Gastrocnemius medialis (tissue), 4 donors: ENCODE results near the gene CLHC1.

Experiments
- CTCF ChIP-seq, 5 experiments: fragments of 450-650 bp in 3 of 5; fragments of 200-600 bp in 2 of 5; sonication (generic) in 2 of 5; IDR thresholded peaks in 4 of 5; conservative IDR thresholded peaks in 1 of 5; 1 replicate in 4 of 5; 2 replicates in 1 of 5; pipeline ENCODE4 v1.5.1; 2016 to 2019; ENCODE audit warnings: antibody characterized with exemption in 5 of 5, mild to moderate bottlenecking in 3 of 5, moderate library complexity in 3 of 5
- POLR2A ChIP-seq, 2 donors: fragments of 450-650 bp; IDR thresholded peaks; one replicate each; pipeline ENCODE4 v1.6.1; 2017; ENCODE audit warnings: antibody characterized with exemption in 2 of 2, mild to moderate bottlenecking in 2 of 2, moderate library complexity in 2 of 2

GRCh38 chr2:55252832-55253231, 20.7 kb upstream of the CLHC1 start:
- TF ChIP-seq CTCF (IDR thresholded peaks at IDR 0.05 in 4 of 5, conservative IDR thresholded peaks at IDR 0.05 in 1 of 5) (no peak), POLR2A (IDR thresholded peaks at IDR 0.05) (no peak)
